HG03378 (cell line): ENCODE results near the gene MISP.
"Not testable (repeated sequence)": the region's sequence is repeated elsewhere in the genome, so short reads cannot be mapped to it uniquely, and the experiment has no call there.

Source experiments
- ATAC-seq: cut with Tn5 transposase; IDR thresholded peaks from one replicate; pipeline ENCODE4 v1.9.1; 2021; ENCODE audit warnings: mild to moderate bottlenecking, moderate library complexity; ENCODE audit not compliant: unreplicated experiment

The MISP gene

GRCh38 chr19:745138-745537, 5.8 kb upstream of the MISP start:
- not testable (repeated sequence) for ATAC-seq

GRCh38 chr19:746208-746819, 4.6 kb upstream of the MISP start:
- ATAC-seq, result no peak

DNA sequence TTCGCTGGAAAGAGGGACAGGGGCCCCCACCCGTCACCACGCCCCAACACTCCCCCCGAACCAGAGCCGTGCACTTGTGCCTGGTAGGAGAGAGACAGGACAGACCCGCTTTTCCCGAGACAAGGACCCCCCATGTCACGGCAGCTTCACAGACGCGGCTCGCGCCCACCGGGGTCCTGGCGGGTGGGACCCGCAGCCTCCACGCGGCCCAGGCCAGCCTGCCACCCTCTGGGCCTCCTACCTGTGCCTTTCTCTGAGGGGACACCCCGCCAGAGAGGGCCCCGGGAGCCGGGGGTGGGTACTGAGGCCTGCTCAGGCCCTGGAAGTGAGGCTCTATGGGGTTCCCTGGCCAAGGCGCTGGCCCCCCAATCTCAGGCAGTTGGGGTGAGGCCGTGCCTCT, 4.0 kb upstream of the MISP start:
- ATAC-seq, result no peak

- no peak for ATAC-seq
Observed at GRCh38 chr19:747432-748273, 3.3 kb upstream of the MISP start.

DNA sequence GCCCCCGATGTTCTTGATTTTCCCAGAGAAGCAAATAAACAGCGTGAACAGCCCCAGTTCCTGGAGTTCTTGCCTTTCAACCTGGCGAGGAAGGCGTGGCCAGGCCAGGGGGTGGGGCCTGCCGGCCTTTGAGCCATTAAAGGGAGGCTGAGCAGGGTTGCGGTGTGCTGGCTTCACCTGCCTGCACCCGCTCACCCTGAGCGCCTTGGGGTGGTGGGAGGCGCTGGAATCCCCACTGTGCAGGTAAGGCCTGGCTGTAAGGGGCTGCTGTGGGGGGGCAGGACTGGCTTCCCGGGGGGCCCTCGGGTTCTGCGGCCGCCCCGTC, 2.7 kb upstream of the MISP start:
- ATAC-seq, result no peak

DNA sequence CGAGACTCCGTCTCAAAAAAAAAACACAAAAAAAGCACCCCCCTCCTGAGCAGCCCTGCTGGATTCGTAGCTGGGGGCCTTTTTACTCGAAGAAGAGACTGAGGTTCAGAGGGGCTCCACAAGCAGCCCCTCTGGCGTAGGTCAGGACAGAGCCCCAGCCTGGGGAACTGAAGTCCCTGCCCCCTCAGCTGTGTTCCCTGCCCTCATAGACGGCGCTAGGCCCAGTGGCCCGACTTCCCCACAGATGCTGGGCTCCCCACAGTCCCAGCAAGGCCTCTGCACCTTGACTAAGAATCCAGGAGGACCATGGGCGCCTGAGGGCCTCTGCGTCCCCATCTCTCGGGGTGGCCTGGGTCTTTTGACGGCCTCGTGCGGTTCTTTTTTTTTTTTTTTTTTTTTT, 1.1 kb upstream of the MISP start:
- no peak for ATAC-seq

DNA sequence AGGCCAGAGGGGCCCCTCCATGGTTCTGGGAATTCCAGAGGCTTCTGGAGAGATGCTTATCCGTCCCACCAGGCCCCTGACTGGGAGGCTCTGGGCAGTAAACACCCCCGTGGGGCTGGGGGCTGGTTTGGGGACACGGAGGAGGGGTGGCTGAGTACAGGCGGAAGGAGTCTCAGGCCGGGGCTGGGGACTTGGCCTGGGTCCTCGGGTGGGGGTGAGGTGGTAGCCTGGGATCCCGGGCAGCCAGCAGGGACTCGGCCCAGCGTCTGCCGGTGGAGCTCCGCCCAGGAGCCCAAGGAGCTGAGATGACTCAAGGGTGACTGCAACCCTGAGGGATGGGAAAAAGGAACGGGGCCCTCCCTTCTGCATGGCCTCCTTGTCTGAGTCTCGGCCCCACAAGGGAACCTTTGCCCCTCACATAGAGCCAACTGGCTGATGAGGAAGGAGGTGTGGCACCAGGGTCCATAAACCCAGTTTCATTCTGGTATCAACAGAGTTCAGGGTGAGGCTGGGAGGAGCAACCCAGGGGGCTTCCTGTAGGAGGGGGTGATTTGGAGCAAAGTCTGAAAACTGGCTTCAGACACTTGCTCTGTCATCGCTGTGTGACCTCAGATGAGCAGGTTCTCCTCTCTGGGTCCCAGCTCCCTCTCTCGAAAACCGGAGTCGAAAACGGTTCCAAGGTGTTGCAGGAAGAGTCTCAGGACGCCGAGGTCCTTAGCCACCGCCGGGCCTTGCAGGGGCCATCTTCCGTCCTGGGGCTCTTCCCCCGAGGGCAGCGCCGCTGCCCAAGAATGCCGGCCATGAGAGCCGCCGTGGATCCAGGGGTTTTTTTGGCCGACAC, 809 bp downstream of the MISP start:
- ATAC-seq, result no peak

- no peak for ATAC-seq
Observed at GRCh38 chr19:752652-753517, 2.0 kb downstream of the MISP start.

DNA sequence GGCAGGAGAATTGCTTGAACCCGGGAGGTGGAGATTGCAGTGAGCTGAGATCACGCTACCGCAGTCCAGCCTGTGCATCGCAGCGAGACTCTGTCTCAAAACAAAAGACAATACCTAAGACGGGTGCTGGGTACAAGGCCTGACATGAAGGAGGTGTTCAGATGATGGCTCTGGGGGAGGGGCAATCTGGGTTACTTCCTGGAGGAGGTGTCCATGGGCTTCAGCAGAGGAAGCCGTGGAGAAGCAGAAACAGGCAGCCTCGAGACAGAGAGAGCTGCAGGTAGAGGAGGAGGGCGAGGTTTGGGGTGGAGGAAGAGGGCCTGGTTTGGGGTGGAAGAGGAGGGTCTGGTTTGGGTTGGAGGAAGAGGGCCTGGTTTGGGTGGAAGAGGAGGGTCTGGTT, 3.6 kb downstream of the MISP start:
- no peak for ATAC-seq

DNA sequence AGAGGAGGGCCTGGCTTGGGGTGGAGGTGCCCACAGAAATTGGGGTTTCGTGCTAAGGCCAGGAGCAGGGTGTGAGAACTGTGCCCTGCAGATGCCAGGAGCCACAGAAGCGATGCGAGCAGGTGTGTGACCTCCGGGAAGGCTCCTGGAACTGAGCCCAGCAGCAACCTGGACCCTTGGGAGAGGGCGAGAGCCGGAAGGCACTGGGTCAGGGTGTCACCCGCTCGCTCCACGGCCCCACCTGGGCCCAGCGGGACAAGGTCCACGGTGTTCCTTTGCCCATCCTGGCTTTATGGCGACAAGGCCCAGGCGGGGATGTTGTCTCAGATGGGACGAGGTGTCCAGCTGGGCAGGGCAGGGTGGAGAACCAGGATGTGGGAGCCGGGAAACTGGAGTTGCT, 4.2 kb downstream of the MISP start:
- no peak for ATAC-seq

DNA sequence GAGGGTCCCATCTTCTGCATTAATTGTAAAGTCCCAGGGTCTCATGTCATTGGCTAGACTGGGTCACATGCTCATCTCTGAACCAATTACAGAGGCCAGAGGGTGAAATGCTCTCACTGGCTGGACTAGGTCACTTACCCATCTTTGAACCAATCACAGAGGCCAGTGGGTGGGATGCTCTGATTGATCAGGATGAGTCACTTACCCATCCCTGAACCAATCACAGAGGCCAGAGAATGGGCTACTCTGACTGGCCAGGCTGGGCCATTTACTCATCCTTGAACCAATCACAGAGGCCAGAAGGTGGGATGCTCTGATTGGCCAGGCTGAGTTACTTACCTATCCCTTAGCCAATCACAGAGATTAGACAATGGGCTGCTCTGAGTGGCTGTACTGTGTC, 5.3 kb downstream of the MISP start:
- no peak for ATAC-seq

GRCh38 chr19:756821-757688, 6.1 kb downstream of the MISP start:
- no peak for ATAC-seq

DNA sequence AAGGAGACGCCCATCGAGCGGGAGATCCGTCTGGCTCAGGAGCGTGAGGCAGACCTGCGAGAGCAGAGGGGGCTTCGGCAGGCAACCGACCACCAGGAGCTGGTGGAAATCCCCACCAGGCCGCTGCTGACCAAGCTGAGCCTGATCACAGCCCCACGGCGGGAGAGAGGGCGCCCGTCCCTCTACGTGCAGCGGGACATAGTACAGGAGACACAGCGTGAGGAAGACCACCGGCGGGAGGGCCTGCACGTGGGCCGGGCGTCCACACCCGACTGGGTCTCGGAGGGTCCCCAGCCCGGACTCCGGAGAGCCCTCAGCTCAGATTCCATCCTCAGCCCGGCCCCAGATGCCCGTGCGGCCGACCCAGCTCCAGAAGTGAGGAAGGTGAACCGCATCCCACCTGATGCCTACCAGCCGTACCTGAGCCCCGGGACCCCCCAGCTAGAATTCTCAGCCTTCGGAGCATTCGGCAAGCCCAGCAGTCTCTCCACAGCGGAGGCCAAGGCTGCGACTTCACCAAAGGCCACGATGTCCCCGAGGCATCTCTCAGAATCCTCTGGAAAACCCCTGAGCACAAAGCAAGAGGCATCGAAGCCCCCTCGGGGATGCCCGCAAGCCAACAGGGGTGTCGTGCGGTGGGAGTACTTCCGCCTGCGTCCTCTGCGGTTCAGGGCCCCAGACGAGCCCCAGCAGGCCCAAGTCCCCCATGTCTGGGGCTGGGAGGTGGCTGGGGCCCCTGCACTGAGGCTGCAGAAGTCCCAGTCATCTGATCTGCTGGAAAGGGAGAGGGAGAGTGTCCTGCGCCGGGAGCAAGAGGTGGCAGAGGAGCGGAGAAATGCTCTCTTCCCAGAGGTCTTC, 7.1 kb downstream of the MISP start:
- no peak for ATAC-seq

DNA sequence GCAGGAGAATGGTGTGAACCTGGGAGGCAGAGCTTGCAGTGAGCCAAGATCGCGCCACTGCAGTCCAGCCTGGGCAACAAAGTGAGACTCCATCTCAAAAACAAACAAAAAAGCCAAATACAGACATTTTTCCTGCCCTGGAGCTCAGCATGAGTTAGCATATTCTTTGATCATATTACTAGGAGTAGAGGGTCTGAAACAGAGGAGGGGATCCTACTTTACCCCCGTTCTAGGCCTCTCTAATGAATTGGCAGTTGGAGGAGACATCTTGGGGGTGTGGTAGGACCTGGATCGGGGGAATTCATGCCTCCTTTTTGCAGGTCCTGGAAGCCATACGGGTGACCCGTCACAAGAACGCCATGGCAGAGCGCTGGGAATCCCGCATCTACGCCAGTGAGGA, 12.3 kb downstream of the MISP start:
- ATAC-seq, result no peak

DNA sequence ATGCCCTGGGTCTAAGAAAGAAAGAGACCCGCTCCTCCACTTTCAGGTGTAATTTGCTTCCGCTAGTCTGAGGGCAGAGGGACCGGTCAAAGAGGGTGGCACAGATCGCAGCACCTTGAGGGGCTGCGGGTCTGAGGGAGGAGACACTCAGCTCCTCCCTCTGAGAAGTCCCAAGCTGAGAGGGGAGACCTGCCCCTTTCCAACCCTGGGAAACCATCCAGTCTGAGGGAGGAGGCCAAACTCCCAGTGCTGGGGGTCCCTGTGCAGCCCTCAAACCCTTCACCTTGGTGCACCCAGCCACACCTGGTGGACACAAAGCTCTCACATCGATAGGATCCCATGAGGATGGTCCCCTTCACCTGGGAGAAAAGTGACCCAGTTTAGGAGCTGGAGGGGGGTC, 13.0 kb downstream of the MISP start:
- ATAC-seq, result no peak

- ATAC-seq, result no peak
Observed at GRCh38 chr19:764301-764700, 13.4 kb downstream of the MISP start.

DNA sequence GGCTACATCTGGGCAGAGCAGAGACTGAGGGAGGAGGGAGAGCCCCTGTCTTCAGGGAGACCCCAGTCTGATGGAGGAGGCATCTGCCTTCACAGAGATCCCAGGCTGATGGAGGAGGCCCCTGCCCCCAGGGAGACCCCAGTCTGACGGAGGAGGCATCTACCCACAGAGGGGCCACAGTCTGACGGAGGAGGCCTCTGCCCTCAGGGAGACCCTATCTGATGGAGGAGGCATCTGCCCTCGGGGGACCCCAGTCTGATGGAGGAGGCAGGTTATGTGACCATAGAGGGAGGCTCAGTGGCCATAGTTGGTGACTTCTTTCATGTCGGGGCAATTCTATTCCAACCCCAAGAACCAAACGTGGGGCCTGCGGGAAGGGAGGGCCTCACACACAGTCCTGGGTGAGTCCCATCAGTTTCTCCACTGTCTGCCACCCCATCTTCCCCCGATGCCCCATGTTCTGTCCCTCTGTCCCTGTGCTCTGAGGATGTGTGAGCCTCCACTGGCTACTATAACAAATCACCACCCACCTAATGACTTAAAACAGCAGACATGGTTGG, 14.3 kb downstream of the MISP start:
- ATAC-seq, result no peak

- ATAC-seq, result no peak
Observed at GRCh38 chr19:768424-768823, 17.5 kb downstream of the MISP start.

DNA sequence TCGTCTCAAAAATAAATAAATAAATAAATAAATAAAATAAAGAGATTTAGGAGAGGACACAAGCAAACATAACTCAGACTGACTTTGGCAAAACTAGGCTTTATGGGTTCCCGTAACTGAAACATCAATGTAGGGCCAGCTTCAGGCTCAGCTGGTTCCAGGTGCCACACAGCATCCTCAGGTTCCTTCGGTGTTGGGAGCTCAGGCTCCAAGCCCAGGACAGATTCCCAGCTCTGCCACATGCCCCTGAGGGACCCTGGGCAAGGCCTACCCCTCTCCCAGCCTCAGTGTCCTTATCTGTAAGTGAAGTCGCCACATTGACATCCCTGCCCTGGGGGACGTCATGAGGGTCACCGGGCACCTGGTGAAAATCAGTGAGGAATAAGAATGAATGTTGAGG, 18.7 kb downstream of the MISP start:
- no peak for ATAC-seq
